GM19463 (cell line): ENCODE results near the gene OSBPL1A.
"Not testable (repeated sequence)": the region's sequence is repeated elsewhere in the genome, so short reads cannot be mapped to it uniquely, and the experiment has no call there.

Experiments
- ATAC-seq: cut with Tn5 transposase; IDR thresholded peaks from one replicate; pipeline ENCODE4 v1.9.1; 2021; ENCODE audit warnings: mild to moderate bottlenecking, moderate library complexity; ENCODE audit not compliant: unreplicated experiment

OSBPL1A gene

DNA sequence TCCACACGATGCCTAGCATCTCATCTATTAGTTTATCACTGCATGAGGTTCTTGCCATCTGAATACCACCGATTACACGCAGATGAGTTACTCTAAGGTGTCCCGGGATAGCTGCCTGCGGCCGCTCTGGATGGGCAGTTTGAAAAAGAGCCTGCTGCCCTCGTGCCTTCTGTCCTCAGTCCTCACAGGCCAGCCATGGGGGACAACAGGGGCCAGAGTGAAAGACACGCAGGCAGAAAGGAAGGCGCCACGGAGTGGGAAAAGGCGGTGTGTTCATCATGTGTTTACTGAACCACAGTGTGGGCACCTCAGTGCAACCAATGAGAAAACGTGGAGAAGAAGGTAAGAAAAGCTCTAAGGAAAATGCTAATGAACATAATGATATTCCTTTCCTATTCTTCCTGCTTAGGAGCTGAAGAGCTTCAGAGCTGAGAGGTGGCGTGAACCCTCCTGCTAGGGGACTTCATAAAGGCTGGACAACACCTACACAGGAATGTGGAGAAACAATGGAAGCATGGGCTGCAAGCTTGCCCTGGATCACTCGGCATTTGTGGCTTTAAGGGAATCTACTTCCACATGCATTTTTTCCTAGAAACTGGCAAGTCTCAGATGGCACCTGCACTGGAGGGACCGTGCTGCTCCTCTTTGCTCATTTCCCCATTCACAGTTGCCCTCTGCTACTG, 207.8 kb downstream of the OSBPL1A start:
- no peak for ATAC-seq

- ATAC-seq: peak; percentile 71
These were observed 208.6 kb downstream of the OSBPL1A start for GRCh38 chr18:24189007-24189528.

GRCh38 chr18:24188120-24188519, 209.5 kb downstream of the OSBPL1A start:
- no peak for ATAC-seq

DNA sequence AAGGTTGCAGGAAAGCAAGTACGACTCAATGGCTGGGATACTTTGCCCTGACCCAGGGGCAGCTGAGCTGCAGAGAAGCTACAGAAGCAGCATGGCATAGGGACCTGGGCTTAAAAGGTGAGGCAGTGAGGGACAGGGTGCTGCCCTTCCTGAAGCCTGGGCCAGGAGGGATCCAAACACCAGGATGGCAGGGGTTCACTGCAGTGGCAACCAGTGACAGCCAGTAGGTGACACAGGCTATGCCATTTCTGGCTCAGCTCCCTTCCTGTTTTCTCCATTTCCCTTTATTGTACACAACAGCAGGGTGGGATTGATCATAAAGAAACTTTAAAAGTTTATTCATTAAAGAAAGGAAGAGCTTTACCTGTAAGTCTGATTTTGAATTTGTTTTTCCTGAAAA, 209.9 kb downstream of the OSBPL1A start:
- ATAC-seq: no peak

DNA sequence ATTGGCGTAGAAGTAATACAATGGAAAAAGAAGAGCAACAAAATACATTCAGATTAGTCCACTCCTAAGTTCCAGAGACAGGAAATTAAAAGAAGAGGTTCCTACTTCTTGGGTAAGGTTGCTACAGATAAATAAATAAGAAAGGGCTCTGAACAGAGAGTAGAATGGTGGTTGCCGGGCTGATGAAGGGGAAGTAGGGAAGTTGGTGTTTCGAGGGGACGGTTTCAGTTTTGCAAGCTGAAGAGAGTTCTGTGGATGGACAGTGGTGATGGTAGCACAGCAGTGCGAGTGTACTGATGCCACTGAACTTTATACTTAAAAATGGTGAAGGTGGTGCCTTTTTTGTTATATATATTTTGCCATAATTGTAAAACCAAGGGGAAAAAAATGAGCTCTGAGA, 210.6 kb downstream of the OSBPL1A start:
- peak; percentile 42 for ATAC-seq

- ATAC-seq: no peak
These were observed 211.8 kb downstream of the OSBPL1A start for GRCh38 chr18:24185805-24186204.

GRCh38 chr18:24181806-24182205, 215.8 kb downstream of the OSBPL1A start:
- ATAC-seq: no peak

GRCh38 chr18:24180048-24180447, 217.6 kb downstream of the OSBPL1A start:
- ATAC-seq: no peak

DNA sequence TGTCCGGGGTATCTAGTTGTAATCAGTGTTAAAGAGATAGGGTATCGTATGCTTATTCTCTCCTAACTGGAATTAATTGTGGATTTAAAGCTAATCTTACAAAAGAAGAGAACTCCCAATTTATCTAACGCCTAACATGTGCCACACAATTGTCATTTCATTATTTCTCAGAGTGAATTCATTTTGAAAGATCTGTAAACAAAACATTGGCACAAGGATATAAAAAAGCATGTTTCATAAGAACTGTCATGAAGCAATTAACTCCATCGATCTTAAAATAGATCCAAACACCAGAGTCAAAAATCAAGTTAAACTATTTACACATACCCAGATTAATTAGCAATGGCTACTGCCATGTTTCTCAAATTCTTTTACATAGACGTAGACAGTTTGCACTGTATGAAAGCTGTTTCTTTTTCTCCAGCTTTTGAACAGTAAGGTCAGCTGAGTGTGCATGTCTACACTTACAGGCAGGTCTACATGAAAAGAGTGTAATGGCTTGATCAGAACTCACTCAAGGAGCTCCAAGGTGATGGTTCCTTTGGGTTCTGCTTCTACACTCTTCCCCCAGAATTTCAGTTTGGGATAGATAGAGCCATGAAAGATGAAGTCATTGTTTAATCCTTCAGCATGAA, 220.0 kb downstream of the OSBPL1A start:
- ATAC-seq: no peak

DNA sequence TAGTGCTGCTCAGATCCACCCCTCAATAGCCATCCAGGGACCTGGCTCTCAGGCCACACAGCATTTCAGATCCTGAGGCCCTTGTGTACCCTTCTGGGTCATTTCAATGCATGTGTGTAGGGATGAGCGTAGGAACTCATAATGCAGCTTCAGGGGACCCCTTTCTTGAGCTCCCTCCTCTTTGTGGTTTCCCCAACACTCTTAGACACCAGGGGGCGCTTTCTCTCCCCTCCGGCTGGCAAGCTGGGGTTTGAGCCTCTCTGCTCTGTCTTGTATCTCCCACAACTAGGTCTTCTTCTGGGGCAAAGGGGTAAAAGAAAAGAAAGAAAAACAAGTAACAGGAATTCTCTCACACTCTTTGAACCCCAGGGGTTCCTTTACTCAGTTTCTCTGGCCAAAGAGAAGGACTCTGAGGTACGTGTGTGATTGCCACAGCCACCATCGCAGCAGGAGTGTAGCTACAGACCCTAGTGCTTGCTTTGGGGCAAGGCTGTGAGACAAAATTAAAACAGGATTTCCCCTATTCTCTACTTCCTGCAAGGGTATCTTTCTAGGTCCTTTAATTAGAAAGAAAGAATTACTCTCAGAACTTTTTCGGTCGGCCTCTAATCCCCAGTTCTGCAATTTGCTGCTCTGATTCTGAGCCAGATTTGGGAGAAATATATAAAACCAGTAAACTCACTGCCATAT, 220.8 kb downstream of the OSBPL1A start:
- ATAC-seq: peak; percentile 83

GRCh38 chr18:24173997-24174396, 223.6 kb downstream of the OSBPL1A start:
- ATAC-seq: no peak

- no peak for ATAC-seq
These were observed 227.3 kb downstream of the OSBPL1A start for GRCh38 chr18:24170360-24170759.

- no peak for ATAC-seq
These were observed 229.1 kb downstream of the OSBPL1A start for GRCh38 chr18:24168496-24168895.

DNA sequence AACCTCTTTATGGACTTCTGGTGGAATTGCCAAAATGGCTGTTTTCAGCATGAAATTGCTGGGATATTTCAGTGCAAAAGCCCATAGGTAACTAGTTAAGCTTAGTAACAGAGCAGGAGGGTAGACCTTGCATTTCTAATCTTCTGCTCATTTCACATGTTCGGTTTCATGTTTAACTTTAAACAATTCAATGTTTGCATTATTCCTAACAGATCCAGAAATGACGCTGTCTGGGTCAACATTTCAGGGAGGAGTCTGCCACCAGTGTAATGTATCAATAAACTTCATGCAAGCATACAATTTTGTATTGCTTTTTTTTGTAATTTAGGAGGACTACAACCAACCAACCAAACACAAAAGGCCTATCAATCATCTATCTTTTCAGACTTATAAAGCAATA, 236.3 kb downstream of the OSBPL1A start:
- ATAC-seq: no peak

- ATAC-seq: no peak
These were observed 237.5 kb downstream of the OSBPL1A start for GRCh38 chr18:24160086-24160485.

GRCh38 chr18:24157855-24158254, 239.8 kb downstream of the OSBPL1A start:
- ATAC-seq: no peak

GRCh38 chr18:24153397-24153796, 244.2 kb downstream of the OSBPL1A start:
- ATAC-seq: no peak

- not testable (repeated sequence) for ATAC-seq
These were observed 248.0 kb downstream of the OSBPL1A start for GRCh38 chr18:24149591-24149990.

DNA sequence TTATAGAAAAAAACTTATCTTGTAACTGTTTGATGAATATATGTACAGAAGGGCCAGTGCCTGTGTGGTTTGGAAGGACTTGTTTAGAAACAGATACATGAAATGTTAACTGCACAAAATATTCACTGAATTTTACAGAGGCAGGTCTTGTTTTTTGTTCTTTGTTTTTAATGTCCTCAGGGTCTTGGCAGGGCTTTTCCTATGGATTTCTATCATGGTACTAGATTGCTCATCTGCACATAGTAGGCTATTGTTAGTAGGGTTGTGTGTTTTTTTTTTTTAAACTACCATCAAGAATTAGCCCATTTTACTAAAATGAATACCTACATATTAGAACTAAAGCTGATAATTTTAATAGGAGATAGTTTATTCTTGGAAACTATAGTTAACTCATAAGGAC, 255.2 kb downstream of the OSBPL1A start:
- no peak for ATAC-seq

DNA sequence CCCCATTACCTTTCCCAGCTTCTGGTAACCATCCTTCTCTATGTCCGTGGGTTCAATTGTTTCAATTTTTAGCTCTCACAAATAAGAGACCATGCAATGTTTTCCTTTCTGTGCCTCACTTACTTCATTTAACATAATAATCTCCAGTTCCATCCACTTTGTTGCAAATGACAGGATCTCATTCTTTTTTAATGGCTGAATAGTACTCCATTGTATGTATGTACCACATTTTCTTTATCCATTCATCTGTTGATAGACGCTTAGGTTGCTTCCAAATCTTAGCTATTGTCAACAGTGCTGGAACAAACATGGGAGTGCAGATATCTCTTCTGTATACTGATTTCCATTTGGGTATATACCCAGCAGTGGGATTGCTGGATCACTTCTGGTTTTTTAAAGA, 256.9 kb downstream of the OSBPL1A start:
- no peak for ATAC-seq

DNA sequence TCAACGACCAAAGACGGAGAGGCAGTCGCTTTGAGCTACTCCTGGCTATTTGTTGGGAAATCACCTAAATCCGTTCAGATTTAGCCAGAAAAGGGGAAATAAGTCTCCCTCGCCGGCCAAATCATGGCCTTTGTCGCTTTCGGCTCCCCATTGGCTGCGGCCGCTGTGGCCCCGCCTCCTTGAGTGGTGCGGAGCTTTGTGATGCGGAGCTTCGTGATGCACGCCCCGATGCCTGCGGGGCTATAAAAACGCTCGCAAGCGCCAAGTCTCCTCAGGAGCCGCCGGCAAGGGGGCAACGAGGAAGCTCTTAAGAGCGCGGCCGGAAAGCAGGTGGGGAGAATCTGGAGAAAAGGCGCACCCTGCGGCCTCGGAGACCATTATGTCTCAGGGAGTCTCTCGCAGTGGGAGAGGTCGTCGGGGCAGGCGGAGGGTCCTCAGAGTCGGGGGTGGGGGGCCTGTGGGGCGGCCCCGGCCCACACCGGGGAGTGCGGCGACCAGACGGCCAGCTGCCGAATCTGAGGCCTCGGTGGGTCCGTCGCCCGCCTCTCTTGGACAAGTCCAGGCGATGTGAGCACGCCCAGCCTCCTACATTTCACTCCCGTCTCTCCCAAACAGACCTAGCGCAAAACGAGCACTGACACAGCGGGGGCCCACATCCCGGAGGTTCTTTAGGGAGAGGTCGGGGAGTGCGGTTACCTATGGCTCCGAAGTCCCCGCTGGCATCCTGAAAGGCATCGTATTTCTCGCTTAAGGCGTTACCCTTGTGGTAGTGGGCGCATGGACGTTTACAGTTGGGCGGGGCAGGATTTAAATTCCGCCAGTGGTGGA, 258.6 kb downstream of the OSBPL1A start, which contains the start of gene CABYR:
CABYR (plus strand) TSS at position 274 of the 828 bp plus-strand sequence. CDS start 4,053 bp downstream, outside the sequence.
- ATAC-seq: peak; percentile 98
